Activated naive CD4-positive, alpha-beta T cell treated with anti-CD3 and anti-CD28 coated beads, Interleukin-2, amount 10 ng/mL, durations not matched to agents 7 days and 5 days (primary cell): ENCODE data around the gene CDH1.

Experiments
- CTCF ChIA-PET: fragments of 350-600 bp; sonication (Branson Sonifier 250); formaldehyde crosslinking; loops from one replicate; lab custom pipeline; 2021; ENCODE audit warnings: antibody characterized with exemption; lab: Charles Lee
- DNase-seq: peaks from one replicate; pipeline ENCODE4 v3.0.0-alpha.2; 2020
- H3K27ac Mint-ChIP-seq: one replicate; pipeline ENCODE4 v1.8.0; 2021; ENCODE audit warnings: mild to moderate bottlenecking, moderate library complexity, mixed read lengths
- H3K27me3 Mint-ChIP-seq: one replicate; pipeline ENCODE4 v1.8.0; 2021; ENCODE audit warnings: mild to moderate bottlenecking, mixed read lengths
- H3K36me3 Mint-ChIP-seq: one replicate; pipeline ENCODE4 v1.8.0; 2021; ENCODE audit warnings: mixed read lengths
- H3K4me1 Mint-ChIP-seq: one replicate; pipeline ENCODE4 v1.8.0; 2021; ENCODE audit warnings: mixed read lengths
- H3K4me3 Mint-ChIP-seq: one replicate; pipeline ENCODE4 v1.8.0; 2021; ENCODE audit warnings: mild to moderate bottlenecking, moderate library complexity, mixed read lengths
- H3K9me3 Mint-ChIP-seq: one replicate; pipeline ENCODE4 v1.8.0; 2021; ENCODE audit warnings: mixed read lengths

Gene CDH1

DNA sequence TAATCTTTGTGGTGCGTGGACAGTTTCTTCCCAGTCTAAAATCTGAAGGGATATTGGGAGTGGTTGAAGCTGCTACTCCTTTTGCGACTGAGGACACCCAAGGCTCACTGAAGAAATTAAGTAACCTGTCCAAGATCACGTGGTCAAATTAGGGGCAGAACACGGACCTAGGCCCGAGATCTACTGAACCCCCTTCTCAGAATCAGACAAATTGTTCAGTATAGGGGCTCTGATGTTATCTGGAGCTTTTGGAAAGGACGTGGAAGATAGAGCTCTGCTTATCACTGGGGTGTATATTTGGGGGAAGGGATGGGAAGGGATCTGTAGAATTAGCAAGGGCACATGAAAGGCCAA is 107.1 kb downstream of the CDH1 start:
- CTCF ChIA-PET: interaction anchor here (0.6 to 2.9 kb wide), 3 partner anchors 254 to 315 kb away, joined by 3 to 12 read pairs (median 4); no protein-coding TSS in a partner anchor
- no peak for DNase-seq
- Mint-ChIP-seq H3K4me1 (peaks cover 40% of the 10 kb centered on the region), H3K9me3 (no peaks in the 10 kb centered on the region), H3K36me3 (peaks cover 5% of the 10 kb centered on the region), H3K4me3 (peak overlapping the region; percentile 97), H3K27ac (peak overlapping the region; percentile 89), H3K27me3 (no peaks in the 10 kb centered on the region)

DNA sequence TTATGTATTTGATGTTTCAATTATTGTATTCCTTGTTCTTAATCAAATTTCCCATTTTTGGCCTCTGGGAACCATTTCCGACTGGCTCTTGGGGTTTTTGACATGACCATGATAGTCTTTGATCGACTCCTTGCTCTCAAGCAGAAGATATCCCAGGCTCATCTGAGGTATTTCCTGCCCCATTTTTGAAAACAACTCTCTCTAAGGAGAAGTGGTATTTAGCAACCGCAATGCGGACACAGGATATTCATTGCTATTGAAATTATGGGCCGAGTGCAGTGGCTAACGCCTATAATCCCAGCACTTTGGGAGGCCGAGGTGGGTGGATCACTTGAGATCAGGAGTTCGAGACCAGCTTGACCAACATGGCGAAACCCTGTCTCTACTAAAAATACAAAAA is 111.7 kb downstream of the CDH1 start:
- H3K4me1 Mint-ChIP-seq: peaks cover 38% of the 10 kb centered on the region
- no peak for DNase-seq
- H3K27ac Mint-ChIP-seq: peak overlapping the region; percentile 9
- H3K4me3 Mint-ChIP-seq: no peak overlapping the region
- H3K27me3 Mint-ChIP-seq: no peaks in the 10 kb centered on the region
- no peaks in the 10 kb centered on the region for H3K9me3 Mint-ChIP-seq
- CTCF ChIA-PET: no interaction called here
- H3K36me3 Mint-ChIP-seq: peaks cover 8% of the 10 kb centered on the region

DNA sequence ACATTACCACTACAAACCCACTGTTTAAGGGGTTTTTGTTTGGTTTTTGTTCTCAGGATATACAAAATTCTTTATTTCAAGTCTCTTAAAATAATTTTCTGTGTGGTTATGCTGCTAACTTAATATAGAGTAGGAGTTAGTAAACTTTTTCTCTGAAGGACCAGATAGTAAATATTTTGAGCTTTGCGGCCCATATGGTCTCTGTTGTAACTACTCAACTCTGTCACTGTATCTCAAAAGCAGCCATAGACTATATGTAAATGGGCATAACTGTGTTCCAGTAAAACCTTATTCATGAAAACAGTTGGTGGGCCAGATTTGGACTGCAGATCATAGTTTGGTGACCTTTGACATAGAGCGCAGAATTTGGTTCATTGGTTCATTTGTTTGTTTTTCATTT is 113.4 kb downstream of the CDH1 start:
- DNase-seq: no peak
- Mint-ChIP-seq H3K4me3 (no peak overlapping the region), H3K4me1 (peaks cover 24% of the 10 kb centered on the region), H3K27ac (no peak overlapping the region), H3K27me3 (no peaks in the 10 kb centered on the region), H3K9me3 (no peaks in the 10 kb centered on the region), H3K36me3 (peaks cover 8% of the 10 kb centered on the region)
- CTCF ChIA-PET: interaction anchor here (1.0 kb wide), 1 partner anchor 256 kb away, joined by 3 read pairs; the partner anchor contains the start of gene HAS3

DNA sequence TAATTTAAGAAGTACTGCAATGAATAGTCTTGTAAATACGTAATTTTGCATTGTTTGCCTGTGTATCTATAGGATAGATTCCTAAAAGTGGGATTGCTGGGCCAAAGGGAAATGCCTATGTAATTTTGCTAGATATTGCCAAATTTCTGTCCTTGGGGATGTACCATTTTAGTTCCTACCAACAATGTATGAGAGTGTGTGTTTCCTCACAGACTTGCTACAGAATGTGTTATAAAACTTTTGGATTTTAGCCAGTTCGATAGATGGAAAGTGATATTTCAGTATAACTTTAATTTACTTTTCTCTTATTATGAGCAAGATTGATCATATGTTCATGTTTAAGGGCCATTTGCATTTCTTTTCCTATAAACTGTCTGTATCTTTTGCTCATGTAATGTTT is 114.5 kb downstream of the CDH1 start:
- Mint-ChIP-seq H3K4me1 (peaks cover 20% of the 10 kb centered on the region), H3K27ac (no peak overlapping the region), H3K36me3 (peaks cover 9% of the 10 kb centered on the region), H3K27me3 (no peaks in the 10 kb centered on the region), H3K4me3 (no peak overlapping the region), H3K9me3 (no peaks in the 10 kb centered on the region)
- CTCF ChIA-PET: no interaction called here
- no peak for DNase-seq

DNA sequence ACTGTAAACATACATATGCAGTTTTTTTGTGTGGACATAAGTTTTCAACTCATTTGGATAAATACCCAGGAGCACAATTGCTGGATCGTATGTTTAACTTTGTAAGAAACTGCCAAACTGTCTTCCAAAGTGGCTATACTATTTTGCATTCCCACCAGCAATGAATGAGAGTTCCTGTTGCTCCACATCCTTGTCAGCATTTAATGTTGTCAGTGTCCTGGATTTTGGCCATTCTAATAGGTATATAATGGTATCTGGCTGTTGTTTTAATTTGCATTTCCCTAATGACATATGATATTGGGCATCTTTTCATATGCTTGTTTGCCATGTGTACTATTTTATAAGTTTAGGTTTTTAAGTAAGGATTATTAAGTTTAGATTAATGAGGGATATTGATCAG is 120.4 kb downstream of the CDH1 start:
- H3K27me3 Mint-ChIP-seq: no peaks in the 10 kb centered on the region
- H3K4me1 Mint-ChIP-seq: no peaks in the 10 kb centered on the region
- no peaks in the 10 kb centered on the region for H3K9me3 Mint-ChIP-seq
- H3K36me3 Mint-ChIP-seq: peaks cover 8% of the 10 kb centered on the region
- CTCF ChIA-PET: no interaction called here
- H3K27ac Mint-ChIP-seq: no peak overlapping the region
- no peak for DNase-seq
- H3K4me3 Mint-ChIP-seq: no peak overlapping the region

DNA sequence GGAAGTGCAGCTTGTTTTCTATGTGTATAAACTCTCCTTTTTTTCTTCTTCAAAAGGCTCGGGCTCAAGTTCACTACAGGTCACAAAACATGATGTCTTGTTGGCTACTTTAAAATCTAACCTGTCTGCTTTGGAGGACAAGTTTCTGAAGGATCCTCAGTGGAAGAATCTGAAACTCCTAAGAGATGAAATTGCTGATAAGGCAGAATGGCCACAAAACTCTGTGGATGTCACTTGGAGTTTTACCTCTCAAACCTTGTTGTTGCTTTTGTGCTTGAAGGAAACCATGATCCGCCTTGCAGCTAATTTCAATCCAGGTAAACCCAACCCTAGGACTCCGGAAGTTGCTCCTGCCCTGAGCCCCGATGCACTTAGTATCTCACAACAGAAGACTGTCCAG is 122.7 kb downstream of the CDH1 start:
- Mint-ChIP-seq H3K9me3 (no peaks in the 10 kb centered on the region), H3K27me3 (no peaks in the 10 kb centered on the region), H3K27ac (no peak overlapping the region), H3K4me3 (no peak overlapping the region), H3K36me3 (peaks cover 10% of the 10 kb centered on the region), H3K4me1 (no peaks in the 10 kb centered on the region)
- CTCF ChIA-PET: no interaction called here
- no peak for DNase-seq

DNA sequence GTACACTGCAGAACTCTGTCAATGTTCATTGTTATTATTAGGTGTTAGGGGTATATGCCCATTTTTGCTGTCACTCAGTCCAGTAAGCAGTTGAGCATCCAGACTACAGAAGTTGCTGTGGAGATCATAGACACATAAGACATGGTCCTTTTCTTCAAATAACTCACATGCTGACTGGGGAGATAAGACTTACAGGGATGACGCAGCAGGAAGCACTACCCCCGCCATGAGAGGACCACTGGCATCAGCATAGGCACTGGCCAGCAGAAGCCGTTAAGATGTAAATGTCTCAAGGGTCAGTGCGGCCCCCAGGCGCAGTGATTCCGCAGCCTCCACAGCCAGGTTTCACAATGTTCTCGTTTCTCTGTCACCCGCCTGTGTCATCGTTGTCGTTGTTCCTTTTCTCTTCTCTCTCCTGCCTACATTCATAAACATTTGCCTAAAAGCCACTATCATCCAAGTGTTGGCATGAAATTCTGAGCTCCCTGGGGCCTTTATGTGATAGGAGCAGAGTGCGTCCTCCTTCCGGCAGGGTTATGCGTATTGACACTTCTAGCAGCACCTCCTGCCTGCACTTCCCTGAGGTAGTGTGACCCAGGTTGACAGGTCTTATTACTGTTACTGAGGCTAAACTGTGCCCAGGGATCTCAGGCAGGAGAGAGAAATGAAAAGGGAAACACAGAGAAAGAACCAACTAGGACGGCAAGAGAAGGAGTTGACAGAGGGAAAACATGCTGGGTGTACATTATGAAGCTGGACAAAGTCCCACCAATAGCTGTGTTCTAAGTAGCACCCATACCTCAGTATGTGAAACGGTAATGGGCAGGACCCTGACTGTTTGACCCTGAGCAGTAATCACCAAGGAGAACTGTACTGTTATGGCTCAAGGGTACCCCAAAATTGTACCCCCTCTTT is 124.1 kb downstream of the CDH1 start:
- CTCF ChIA-PET: no interaction called here
- no peaks in the 10 kb centered on the region for H3K9me3 Mint-ChIP-seq
- H3K36me3 Mint-ChIP-seq: peaks cover 9% of the 10 kb centered on the region
- no peaks in the 10 kb centered on the region for H3K4me1 Mint-ChIP-seq
- no peaks in the 10 kb centered on the region for H3K27me3 Mint-ChIP-seq
- no peak overlapping the region for H3K27ac Mint-ChIP-seq
- no peak for DNase-seq
- H3K4me3 Mint-ChIP-seq: no peak overlapping the region

DNA sequence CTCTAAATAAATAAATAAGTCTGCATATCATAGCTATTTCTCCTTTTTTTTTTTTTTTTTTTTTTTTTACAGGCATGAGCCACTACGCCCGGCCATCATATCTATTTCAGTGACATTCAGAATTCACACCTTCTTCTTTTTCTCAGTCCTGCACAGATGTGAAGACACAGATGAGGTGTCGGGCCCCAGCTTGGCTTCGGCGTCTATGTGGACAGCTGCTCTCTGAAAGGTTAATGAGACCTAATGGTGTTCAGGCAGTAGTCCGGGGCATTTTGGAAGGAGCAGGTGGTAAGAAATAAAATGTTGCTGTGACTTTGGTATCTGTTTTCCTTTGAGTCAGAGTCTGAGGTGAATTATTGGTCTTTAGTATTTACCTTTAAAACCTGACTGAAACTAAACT is 129.8 kb downstream of the CDH1 start:
- no peak overlapping the region for H3K27ac Mint-ChIP-seq
- H3K36me3 Mint-ChIP-seq: peaks cover 17% of the 10 kb centered on the region
- no peaks in the 10 kb centered on the region for H3K27me3 Mint-ChIP-seq
- no peak overlapping the region for H3K4me3 Mint-ChIP-seq
- peaks cover 3% of the 10 kb centered on the region for H3K4me1 Mint-ChIP-seq
- DNase-seq: no peak
- no peaks in the 10 kb centered on the region for H3K9me3 Mint-ChIP-seq
- CTCF ChIA-PET: no interaction called here

DNA sequence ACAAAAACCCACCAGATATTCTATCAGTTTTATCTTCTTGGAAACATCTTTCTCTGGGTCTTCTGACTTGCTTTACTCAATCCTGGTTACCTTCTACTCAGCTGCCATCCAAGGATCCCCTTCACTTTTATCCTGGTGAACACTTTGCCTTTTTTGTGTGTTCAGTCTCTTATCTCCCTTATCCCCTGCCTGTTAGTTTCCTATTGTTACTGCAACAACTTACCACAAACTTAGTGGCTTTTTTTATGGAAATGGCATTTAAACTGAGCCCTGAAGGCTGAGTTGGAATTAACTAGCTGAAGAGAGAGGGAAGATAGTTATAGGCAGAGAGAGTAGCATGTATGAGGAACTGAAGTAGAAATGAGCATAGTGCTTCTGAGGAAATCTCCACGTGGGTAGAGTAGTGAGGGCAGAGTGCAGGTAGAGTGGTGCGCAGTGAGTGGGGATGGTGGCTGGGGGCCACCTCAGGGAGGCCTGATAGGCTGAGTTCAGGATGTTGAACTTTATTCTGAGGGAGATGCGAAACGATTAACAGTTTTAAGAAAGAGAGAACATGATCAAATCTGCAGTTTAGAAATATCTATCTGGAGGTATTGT is 132.5 kb downstream of the CDH1 start:
- CTCF ChIA-PET: interaction anchor here (0.6 kb wide), 1 partner anchor 255 kb away, joined by 4 read pairs; no protein-coding TSS in a partner anchor
- H3K27ac Mint-ChIP-seq: no peak overlapping the region
- DNase-seq: no peak
- peaks cover 22% of the 10 kb centered on the region for H3K36me3 Mint-ChIP-seq
- H3K27me3 Mint-ChIP-seq: no peaks in the 10 kb centered on the region
- no peak overlapping the region for H3K4me3 Mint-ChIP-seq
- H3K9me3 Mint-ChIP-seq: no peaks in the 10 kb centered on the region
- H3K4me1 Mint-ChIP-seq: peaks cover 3% of the 10 kb centered on the region

DNA sequence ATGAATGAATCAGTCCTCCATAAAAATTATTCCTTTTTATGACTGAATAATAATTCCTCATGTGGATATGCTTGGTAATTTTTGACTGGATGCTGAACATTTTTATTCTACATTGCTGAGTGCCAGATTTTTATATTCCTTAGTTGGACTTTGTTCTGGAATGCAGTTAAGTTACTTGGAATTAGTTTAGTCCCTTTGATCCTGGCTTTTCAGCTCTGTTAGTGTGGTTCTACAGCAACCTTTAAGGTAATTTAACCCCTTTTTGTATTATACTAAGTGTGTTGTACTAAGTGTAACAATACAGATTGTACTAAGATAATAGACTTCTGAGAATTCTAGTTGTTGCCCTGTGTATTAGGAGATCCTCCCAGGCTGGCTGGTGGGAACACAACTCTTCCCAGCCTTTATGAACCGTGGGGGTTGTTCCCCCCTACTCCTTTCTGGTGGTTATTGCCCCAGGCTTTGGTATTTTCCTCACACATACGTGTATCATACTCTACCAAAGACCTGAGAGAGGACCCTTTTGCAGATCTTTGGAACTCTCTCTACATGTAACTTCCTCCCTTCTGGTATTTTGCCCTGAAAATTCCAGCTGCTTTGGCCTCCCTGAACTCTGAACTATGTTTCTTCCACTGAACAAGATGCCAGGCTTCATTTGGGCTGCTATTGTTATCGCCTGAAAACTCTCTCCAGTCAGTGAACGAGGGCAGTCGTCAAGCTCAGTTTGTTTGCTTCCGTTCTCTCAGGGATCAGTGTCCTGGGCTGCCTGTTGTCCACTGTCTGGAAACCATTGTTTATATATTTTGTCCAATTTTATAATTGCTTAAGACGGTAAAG is 136.8 kb downstream of the CDH1 start:
- H3K4me1 Mint-ChIP-seq: peaks cover 3% of the 10 kb centered on the region
- no peak overlapping the region for H3K27ac Mint-ChIP-seq
- no peaks in the 10 kb centered on the region for H3K27me3 Mint-ChIP-seq
- H3K9me3 Mint-ChIP-seq: no peaks in the 10 kb centered on the region
- CTCF ChIA-PET: no interaction called here
- no peak overlapping the region for H3K4me3 Mint-ChIP-seq
- peaks cover 30% of the 10 kb centered on the region for H3K36me3 Mint-ChIP-seq
- DNase-seq: no peak

DNA sequence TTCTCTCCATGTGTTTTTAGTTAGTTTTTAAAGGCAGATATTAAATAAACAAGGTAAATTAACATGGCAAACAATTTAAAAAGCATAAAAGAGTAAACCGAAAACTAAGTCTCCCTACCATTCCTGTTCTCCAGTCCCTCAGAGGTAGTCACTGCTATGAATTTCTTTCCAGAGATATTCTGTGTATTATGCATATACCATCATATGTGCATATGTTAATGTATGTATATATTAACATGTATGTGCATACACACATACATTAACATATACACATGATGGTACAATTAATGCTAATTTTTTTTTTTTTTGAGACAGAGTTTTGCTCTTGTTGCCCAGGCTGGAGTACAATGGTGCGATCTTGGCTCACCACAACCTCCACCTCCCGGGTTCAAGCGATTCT is 138.8 kb downstream of the CDH1 start:
- no peak overlapping the region for H3K27ac Mint-ChIP-seq
- DNase-seq: no peak
- H3K27me3 Mint-ChIP-seq: no peaks in the 10 kb centered on the region
- CTCF ChIA-PET: no interaction called here
- peaks cover 28% of the 10 kb centered on the region for H3K36me3 Mint-ChIP-seq
- peaks cover 3% of the 10 kb centered on the region for H3K4me1 Mint-ChIP-seq
- no peak overlapping the region for H3K4me3 Mint-ChIP-seq
- no peaks in the 10 kb centered on the region for H3K9me3 Mint-ChIP-seq

DNA sequence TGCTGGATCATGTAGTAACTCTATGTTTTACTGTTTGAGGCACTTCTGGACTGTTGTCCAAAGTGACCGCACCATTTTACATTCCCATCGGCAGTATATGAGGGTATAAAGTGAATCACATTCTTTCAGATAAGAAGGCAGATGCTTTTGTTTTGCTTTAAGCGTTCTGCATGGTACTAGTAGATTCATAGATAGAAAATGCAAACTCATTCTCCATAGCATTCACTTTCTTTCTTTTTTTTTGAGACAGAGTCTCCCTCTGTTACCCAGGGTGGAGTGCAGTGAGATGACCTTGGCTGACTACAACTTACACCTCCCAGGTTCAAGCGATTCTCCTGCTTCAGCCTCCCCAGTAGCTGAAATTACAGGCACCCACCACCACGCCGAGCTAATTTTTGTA is 146.6 kb downstream of the CDH1 start:
- Mint-ChIP-seq H3K36me3 (peaks cover 10% of the 10 kb centered on the region), H3K27ac (no peak overlapping the region), H3K4me3 (no peak overlapping the region), H3K27me3 (no peaks in the 10 kb centered on the region), H3K4me1 (no peaks in the 10 kb centered on the region), H3K9me3 (no peaks in the 10 kb centered on the region)
- DNase-seq: no peak
- CTCF ChIA-PET: no interaction called here

DNA sequence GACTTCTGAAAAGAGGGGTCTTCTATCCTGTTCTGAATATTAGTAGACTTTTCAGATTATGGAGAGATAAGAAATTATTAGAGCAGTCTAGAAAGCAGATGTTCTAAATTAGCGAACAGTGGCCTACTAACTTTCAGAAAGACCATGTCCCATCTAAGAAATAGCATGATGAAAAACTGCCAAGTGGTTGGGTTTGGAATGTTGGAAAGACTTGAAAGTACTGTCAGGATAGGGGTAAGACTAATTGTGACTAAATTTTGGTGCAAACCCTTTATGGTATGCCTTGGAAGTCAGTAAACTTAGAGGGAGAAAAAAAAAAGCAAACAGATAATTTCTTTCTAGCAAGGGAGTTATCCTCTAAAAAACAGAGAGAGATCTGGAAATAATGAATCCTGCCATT is 147.3 kb downstream of the CDH1 start:
- Mint-ChIP-seq H3K27me3 (no peaks in the 10 kb centered on the region), H3K9me3 (no peaks in the 10 kb centered on the region), H3K27ac (peak overlapping the region; percentile 13), H3K4me3 (no peak overlapping the region), H3K36me3 (peaks cover 10% of the 10 kb centered on the region), H3K4me1 (no peaks in the 10 kb centered on the region)
- CTCF ChIA-PET: no interaction called here
- no peak for DNase-seq
